Neural progenitor cell (in vitro differentiated cells): ENCODE data around the gene RARA. TPM values are rescaled to one million over a fixed set of nuclear protein-coding genes. Genes with fewer than 3 reads are reported as not detected.
"Not testable (repeated sequence)": the region's sequence is repeated elsewhere in the genome, so short reads cannot be mapped to it uniquely, and the experiment has no call there.

Experiments used
- DNase-seq: peaks from one replicate; pipeline ENCODE4 v3.0.0-alpha.2; 2016; ENCODE audit warnings: low spot score
- H2AFZ ChIP-seq: fragments of 200-600 bp; sonication (generic); replicated peaks from 2 replicates; pipeline ENCODE4 v1.6.1; 2016; ENCODE audit warnings: antibody characterized with exemption
- H3F3A ChIP-seq: fragments of 200-600 bp; sonication (generic); 2 replicates; pipeline ENCODE4 v1.6.1; 2016; ENCODE audit warnings: antibody characterized with exemption, low read depth
- H3K27ac ChIP-seq: fragments of 200-600 bp; sonication (generic); 2 replicates; pipeline ENCODE4 v1.5.1; 2016; ENCODE audit warnings: mild to moderate bottlenecking
- H3K27me3 ChIP-seq: fragments of 200-600 bp; sonication (generic); 2 replicates; pipeline ENCODE4 v1.6.1; 2016; ENCODE audit warnings: mild to moderate bottlenecking, moderate library complexity
- H3K36me3 ChIP-seq: fragments of 200-600 bp; sonication (generic); 2 replicates; pipeline ENCODE4 v1.5.1; 2016
- H3K4me1 ChIP-seq: fragments of 200-600 bp; sonication (generic); 2 replicates; pipeline ENCODE4 v1.6.1; 2016; ENCODE audit warnings: mixed run types
- H3K4me2 ChIP-seq: fragments of 200-600 bp; sonication (generic); 2 replicates; pipeline ENCODE4 v1.6.1; 2016
- H3K4me3 ChIP-seq: fragments of 200-600 bp; sonication (generic); 2 replicates; pipeline ENCODE4 v1.5.1; 2016
- H3K79me2 ChIP-seq: fragments of 200-600 bp; sonication (generic); 2 replicates; pipeline ENCODE4 v1.6.1; 2016; ENCODE audit warnings: low read depth
- H3K9ac ChIP-seq: fragments of 200-600 bp; sonication (generic); 2 replicates; pipeline ENCODE4 v1.6.1; 2016
- H3K9me3 ChIP-seq: fragments of 200-600 bp; sonication (generic); 2 replicates; pipeline ENCODE4 v1.5.1; 2016; ENCODE audit warnings: low read depth
- H4K20me1 ChIP-seq: fragments of 200-600 bp; sonication (generic); 2 replicates; pipeline ENCODE4 v1.6.1; 2016; ENCODE audit warnings: low read depth
- H3K27ac Mint-ChIP-seq: 3 replicates; pipeline ENCODE4 v1.8.0; 2021; ENCODE audit warnings: mixed read lengths
- H3K27me3 Mint-ChIP-seq: 2 replicates; pipeline ENCODE4 v1.8.0; 2022; ENCODE audit warnings: low read depth, mild to moderate bottlenecking, inconsistent platforms, moderate library complexity, mixed read lengths; ENCODE audit not compliant: insufficient read depth
- H3K36me3 Mint-ChIP-seq: 3 replicates; pipeline ENCODE4 v1.8.0; 2021; ENCODE audit warnings: mixed read lengths
- H3K4me1 Mint-ChIP-seq: 3 replicates; pipeline ENCODE4 v1.8.0; 2021; ENCODE audit warnings: mixed read lengths
- H3K4me3 Mint-ChIP-seq: 3 replicates; pipeline ENCODE4 v1.8.0; 2021; ENCODE audit warnings: mild to moderate bottlenecking, moderate library complexity, mixed read lengths
- H3K9me3 Mint-ChIP-seq: 3 replicates; pipeline ENCODE4 v1.8.0; 2020; ENCODE audit warnings: mixed read lengths
- CTCF ChIP-seq: fragments of 200-600 bp; sonication (generic); IDR thresholded peaks from 2 replicates; pipeline ENCODE4 v1.5.1; 2017; ENCODE audit warnings: antibody characterized with exemption, mild to moderate bottlenecking
- EZH2 ChIP-seq: fragments of 200-600 bp; sonication (generic); IDR thresholded peaks from 2 replicates; pipeline ENCODE4 v1.6.1; 2017; ENCODE audit warnings: antibody characterized with exemption, mild to moderate bottlenecking, moderate library complexity
- EZH2phosphoT487 ChIP-seq: fragments of 200-600 bp; sonication (generic); IDR thresholded peaks from 2 replicates; pipeline ENCODE4 v1.6.1; 2017; ENCODE audit warnings: antibody characterized with exemption
- total RNA-seq: library from RNA; depleted of rRNA; stranded (reverse); fragments of >200 nt; gene quantifications from 2 replicates; pipeline ENCODE4 v1.2.3, GENCODE V29; 2015; ENCODE audit warnings: low replicate concordance

The RARA gene
- total RNA-seq, 1 donor from 2014 or later: 9.0 TPM

DNA sequence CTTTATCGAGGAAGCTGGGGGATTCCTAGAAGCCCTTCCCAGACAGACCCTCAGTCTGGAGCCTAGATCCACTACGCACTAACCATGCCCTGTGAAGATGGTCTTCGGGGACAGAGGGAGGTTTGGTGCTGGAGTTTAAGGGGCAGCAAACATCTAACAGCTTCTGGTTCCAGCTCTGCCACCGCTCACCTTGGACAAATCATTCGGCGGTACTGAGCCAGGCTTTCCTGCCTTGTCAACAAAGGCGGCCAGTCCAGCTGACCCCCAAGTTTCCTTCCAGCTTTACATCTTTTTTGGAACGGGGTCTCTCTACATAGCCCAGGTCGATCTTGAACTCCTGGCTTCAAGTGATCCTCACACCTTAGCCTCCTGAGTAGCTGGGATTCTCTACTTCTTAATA is 55.9 kb downstream of the RARA start:
- H3K36me3 ChIP-seq: no peaks in the 10 kb centered on the region
- no peak overlapping the region for H3K9ac ChIP-seq
- peak overlapping the region; percentile 99 for H3K4me2 ChIP-seq
- H2AFZ ChIP-seq: no peak overlapping the region
- Mint-ChIP-seq H3K4me1 (peaks cover 10% of the 10 kb centered on the region), H3K27ac (no peak overlapping the region), H3K27me3 (peaks cover 24% of the 10 kb centered on the region), H3K36me3 (no peaks in the 10 kb centered on the region), H3K4me3 (peak overlapping the region; percentile 72), H3K9me3 (no peaks in the 10 kb centered on the region)
- no peak for DNase-seq
- no peaks in the 10 kb centered on the region for H3F3A ChIP-seq
- H3K9me3 ChIP-seq: no peaks in the 10 kb centered on the region
- TF ChIP-seq EZH2 (no peak), CTCF (no peak), EZH2phosphoT487 (no peak)
- H4K20me1 ChIP-seq: no peaks in the 10 kb centered on the region
- no peaks in the 10 kb centered on the region for H3K79me2 ChIP-seq
- no peak overlapping the region for H3K4me3 ChIP-seq
- no peak overlapping the region for H3K27ac ChIP-seq
- H3K4me1 ChIP-seq: peaks cover 4% of the 10 kb centered on the region
- peaks cover 48% of the 10 kb centered on the region for H3K27me3 ChIP-seq

DNA sequence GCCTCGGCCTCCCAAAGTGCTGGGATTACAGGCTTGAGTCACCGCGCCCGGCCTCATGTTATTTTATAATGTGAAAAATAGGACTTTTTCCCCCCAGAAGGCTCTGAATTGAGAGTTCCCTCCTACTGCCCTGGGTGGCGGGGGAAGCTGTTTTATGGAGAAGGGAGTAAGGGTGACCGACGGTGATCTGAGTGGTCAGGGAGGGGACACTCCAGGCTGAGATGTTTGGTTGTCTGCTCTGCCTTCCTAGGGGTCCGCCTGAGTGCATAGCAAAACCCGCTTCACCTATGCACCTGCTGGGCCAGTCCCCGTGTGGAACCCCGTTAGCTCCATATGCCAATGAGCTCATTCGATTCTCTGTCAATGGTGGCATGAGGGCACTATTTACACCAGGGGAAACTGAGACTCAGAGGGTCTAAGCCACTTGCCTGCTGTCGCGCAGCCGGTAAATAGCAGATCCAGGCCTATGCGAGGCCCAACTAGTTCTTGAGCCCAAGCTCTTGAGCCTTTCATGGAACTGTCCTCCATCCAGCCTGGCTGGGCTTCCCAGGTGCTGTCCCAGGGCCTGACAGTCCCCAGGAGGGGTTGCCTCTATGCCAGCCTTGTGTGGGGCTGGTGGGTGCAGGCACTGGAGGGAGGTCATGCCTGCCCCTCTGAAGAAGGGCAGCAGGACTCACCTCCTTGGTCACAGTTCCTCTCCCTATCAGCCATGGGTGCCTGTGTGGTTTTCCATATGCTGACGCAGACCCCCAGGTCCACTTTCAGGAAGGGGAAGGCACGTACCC is 57.3 kb downstream of the RARA start:
- no peak overlapping the region for H3K4me2 ChIP-seq
- no peak overlapping the region for H2AFZ ChIP-seq
- Mint-ChIP-seq H3K36me3 (no peaks in the 10 kb centered on the region), H3K9me3 (no peaks in the 10 kb centered on the region), H3K4me3 (no peak overlapping the region), H3K27ac (no peak overlapping the region), H3K4me1 (peaks cover 3% of the 10 kb centered on the region), H3K27me3 (peaks cover 18% of the 10 kb centered on the region)
- no peaks in the 10 kb centered on the region for H3F3A ChIP-seq
- no peak overlapping the region for H3K9ac ChIP-seq
- H3K9me3 ChIP-seq: no peaks in the 10 kb centered on the region
- TF ChIP-seq EZH2phosphoT487: no peak
- no peak for TF ChIP-seq EZH2
- no peak for TF ChIP-seq CTCF
- H3K4me3 ChIP-seq: no peak overlapping the region
- no peaks in the 10 kb centered on the region for H3K36me3 ChIP-seq
- peaks cover 4% of the 10 kb centered on the region for H3K4me1 ChIP-seq
- no peaks in the 10 kb centered on the region for H3K79me2 ChIP-seq
- H3K27ac ChIP-seq: no peak overlapping the region
- H4K20me1 ChIP-seq: no peaks in the 10 kb centered on the region
- no peak for DNase-seq
- H3K27me3 ChIP-seq: peaks cover 41% of the 10 kb centered on the region

GRCh38 chr17:40366861-40367518 is 58.0 kb downstream of the RARA start:
- no peaks in the 10 kb centered on the region for H3K36me3 ChIP-seq
- H3K4me3 ChIP-seq: no peak overlapping the region
- Mint-ChIP-seq H3K36me3 (no peaks in the 10 kb centered on the region), H3K27me3 (peaks cover 21% of the 10 kb centered on the region), H3K27ac (no peak overlapping the region), H3K4me1 (no peaks in the 10 kb centered on the region), H3K9me3 (peaks cover under 1% of the 10 kb centered on the region), H3K4me3 (no peak overlapping the region)
- TF ChIP-seq EZH2: no peak
- no peak for TF ChIP-seq CTCF
- no peak for TF ChIP-seq EZH2phosphoT487
- no peak overlapping the region for H2AFZ ChIP-seq
- no peak overlapping the region for H3K27ac ChIP-seq
- H4K20me1 ChIP-seq: no peaks in the 10 kb centered on the region
- H3K79me2 ChIP-seq: no peaks in the 10 kb centered on the region
- peaks cover 4% of the 10 kb centered on the region for H3K4me1 ChIP-seq
- peaks cover 33% of the 10 kb centered on the region for H3K27me3 ChIP-seq
- H3K9me3 ChIP-seq: no peaks in the 10 kb centered on the region
- H3K4me2 ChIP-seq: no peak overlapping the region
- DNase-seq: no peak
- H3F3A ChIP-seq: no peaks in the 10 kb centered on the region
- no peak overlapping the region for H3K9ac ChIP-seq

DNA sequence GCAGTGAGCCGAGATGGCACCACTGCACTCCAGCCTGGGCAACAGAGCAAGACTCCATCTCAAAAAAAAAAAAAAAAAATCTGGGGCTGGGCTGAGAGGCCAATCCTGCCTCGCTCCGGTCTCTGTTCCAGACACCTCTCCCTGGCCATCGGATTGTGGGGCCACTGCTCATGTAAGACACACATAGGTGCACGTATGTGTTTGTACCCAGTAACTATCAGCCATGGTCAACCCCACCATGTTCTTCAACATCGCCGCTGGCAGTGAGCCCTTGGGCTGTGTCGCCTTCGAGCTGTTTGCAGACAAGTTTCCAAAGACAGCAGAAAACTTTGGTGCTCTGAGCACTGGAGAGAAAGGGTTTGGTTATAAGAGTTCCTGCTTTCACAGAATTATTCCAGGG is 58.7 kb downstream of the RARA start:
- not testable (repeated sequence) for H3F3A ChIP-seq, H3K4me2 ChIP-seq, H3K9me3 ChIP-seq, H2AFZ ChIP-seq, DNase-seq, H3K4me3 ChIP-seq, H3K4me1 Mint-ChIP-seq, H3K9me3 Mint-ChIP-seq, H4K20me1 ChIP-seq, H3K27ac Mint-ChIP-seq, H3K79me2 ChIP-seq, H3K27ac ChIP-seq, H3K4me3 Mint-ChIP-seq, H3K4me1 ChIP-seq, H3K36me3 ChIP-seq, H3K36me3 Mint-ChIP-seq, H3K9ac ChIP-seq
- H3K27me3 Mint-ChIP-seq: peaks cover 21% of the 10 kb centered on the region
- H3K27me3 ChIP-seq: peaks cover 26% of the 10 kb centered on the region
